NCI-H1092 (cell line): Measurements from ENCODE around the gene ORC4.
"Not testable (repeated sequence)": the region's sequence is repeated elsewhere in the genome, so short reads cannot be mapped to it uniquely, and the experiment has no call there.

Source experiments
- DNase-seq: peaks from one replicate; lab custom pipeline; 2025; lab: John Stamatoyannopoulos, UW

ORC4 gene

GRCh38 chr2:148014616-148015015, 5.9 kb downstream of the ORC4 start:
- DNase-seq: no peak

DNA sequence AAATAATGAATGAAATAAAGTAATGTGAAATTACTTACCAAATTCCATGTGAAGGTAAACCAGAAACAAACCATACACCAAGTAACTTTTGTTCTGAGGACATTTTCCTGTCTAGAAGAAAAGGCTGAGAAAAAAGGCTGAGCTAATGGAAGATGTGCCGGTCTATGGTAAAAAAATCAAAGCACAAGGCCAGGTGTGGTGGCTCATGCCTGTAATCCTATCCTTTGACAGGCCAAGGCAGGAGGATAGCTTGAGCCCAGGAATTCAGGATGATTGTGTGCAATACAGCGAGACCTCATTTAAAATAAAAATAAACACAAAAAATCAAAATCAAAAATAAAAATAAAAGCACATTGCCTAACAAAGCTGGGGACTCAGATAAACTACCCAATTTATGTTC, 6.7 kb downstream of the ORC4 start:
- DNase-seq: no peak

DNA sequence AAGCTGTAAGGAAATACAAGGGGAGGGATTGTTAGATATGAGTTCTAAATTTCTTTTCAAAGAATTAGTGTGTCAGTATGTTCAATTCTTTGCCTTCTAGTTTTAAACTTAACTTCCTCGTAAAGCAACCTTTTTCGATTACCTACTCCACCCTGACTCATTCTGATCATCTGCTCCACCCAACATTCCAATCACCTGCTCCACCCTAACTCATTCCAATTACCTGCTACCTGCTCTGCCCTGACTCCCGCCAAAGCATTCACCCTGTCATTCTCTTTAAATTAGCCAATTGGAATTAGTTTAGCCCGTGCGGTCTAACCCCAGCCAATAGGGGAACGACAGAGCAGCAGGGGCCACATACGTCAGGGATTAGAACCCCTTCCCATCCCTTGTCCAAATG, 12.1 kb downstream of the ORC4 start:
- not testable (repeated sequence) for DNase-seq

DNA sequence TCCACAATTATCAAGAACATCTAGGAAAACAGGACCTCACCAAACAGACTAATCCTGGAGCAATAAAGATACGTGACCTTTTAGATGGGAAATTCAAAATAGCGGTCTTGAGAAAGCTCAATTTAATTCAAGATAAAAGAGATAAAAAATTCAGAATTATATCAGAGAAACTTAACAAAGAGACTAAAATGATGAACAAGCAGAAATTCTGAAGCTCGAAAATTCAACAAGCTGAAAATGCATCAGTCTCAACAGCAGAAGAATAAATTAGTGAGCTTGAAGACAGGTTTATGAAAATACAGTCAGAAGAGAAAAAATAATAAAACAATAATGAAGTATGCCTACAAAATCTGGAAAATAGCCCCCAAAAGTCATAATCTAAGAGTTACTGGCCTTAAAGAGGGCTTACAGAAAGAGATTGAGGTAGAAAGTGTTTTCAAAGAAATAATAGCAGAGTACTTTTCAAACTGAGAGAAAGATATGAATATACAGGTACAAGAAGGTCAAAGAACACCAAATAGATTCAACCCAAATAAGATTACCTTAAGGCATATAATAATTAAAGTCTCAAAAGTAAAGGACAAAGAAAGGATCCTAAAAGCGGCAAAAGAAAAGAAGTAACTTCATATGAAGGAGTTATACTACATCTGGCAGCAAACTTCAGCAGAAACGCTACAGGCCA, 13.2 kb downstream of the ORC4 start:
- no peak for DNase-seq

DNA sequence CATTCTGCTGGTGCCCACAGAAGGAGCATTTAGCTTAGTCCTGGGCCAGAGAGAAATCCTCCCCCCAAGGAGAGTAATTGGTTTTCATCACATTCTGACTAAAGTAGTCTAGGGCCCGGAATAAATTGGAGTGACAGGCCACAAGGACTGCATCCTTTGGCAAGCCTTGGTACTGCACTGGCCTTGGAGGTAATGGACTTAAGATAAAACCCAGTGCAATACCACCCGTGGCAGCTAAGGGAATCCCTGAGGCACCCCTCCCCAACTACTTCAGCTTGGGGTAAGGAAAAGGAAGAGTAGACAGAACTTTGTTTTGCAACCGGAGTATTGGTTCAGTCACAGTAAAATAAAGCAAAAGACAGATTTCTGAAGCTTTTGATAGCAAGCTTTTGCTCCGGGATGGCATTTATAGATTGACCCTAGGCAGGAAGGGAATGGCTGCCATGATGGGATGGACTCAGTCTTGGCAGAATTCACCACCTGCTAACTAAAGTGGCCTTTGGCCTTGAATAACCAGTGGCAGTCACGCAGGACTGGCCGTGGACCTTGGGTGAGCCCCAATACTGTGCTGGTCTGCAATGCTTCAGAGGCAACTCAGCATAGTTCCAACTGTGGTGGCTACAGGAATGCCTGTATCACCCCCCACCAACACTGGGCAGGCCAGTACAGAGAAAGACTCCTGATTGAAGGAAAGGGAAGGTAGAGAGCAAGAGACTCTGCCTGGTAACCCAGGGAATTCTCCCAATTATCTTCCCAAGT, 14.1 kb downstream of the ORC4 start:
- no peak for DNase-seq

GRCh38 chr2:148002420-148002819, 18.1 kb downstream of the ORC4 start:
- not testable (repeated sequence) for DNase-seq

GRCh38 chr2:148000095-148000494, 20.4 kb downstream of the ORC4 start:
- no peak for DNase-seq

GRCh38 chr2:147999126-147999525, 21.4 kb downstream of the ORC4 start:
- DNase-seq: no peak

DNA sequence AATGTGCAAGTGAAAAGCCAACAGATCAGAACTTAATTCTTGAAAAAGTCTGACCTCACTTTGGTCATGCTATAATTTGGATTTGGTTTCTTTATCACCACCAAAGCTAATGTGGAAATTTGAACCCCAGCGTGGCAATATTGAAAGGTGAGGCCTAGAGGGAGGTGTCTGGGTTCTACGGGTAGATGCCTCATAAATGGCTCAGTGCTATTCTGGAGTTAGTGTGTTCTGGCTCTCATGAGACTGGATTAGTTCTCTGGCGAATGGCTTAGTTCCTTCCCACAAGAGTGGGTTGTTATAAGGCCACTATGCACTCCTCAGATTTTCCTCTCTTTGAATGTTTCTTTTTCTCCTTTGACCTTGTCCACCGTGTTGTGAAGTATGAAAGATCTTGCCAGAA, 22.3 kb downstream of the ORC4 start:
- no peak for DNase-seq

DNA sequence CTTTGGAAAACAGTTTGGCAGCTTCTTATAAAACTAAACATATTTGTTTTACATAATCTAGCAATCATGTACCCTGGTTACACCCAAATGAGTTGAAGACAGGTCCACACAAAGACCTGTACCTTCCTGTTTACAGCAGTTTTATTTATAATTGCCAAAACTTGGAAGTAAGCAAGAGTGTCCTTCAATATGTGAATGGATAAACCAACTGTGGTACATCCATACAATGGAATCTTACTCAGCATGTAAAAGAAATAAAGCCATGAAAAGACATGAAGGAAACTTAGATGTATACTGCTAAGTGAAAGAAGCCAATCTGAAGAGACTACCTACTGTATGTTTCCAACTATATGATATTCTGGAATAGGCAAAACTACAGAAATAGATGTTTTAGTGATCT, 23.7 kb downstream of the ORC4 start:
- no peak for DNase-seq

GRCh38 chr2:147994965-147995364, 25.6 kb downstream of the ORC4 start:
- not testable (repeated sequence) for DNase-seq

GRCh38 chr2:147989809-147990403, 30.6 kb downstream of the ORC4 start:
- DNase-seq: peak; percentile 0

GRCh38 chr2:147989102-147989501, 31.4 kb downstream of the ORC4 start:
- no peak for DNase-seq

- no peak for DNase-seq
These were observed 39.5 kb downstream of the ORC4 start for GRCh38 chr2:147980940-147981528.

GRCh38 chr2:147977679-147978078, 42.9 kb downstream of the ORC4 start:
- no peak for DNase-seq

DNA sequence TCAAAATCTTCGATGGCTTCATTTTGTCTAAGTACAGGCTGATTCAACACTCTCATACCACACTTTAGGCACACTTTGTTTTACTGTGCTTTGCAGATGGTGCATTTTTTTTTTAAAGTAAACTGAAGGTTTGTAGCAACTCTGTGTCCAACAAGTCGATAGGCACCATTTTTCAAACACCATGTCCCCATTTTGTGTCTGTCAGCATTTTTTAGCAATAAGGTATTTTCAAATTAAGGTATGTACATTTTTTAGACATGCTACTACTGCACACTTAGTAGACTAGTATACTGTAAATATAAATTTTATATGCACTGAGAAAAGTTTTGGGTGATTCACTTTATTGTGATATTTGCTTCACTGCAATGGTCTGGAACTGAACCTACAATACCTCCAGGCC, 44.4 kb downstream of the ORC4 start:
- no peak for DNase-seq

DNA sequence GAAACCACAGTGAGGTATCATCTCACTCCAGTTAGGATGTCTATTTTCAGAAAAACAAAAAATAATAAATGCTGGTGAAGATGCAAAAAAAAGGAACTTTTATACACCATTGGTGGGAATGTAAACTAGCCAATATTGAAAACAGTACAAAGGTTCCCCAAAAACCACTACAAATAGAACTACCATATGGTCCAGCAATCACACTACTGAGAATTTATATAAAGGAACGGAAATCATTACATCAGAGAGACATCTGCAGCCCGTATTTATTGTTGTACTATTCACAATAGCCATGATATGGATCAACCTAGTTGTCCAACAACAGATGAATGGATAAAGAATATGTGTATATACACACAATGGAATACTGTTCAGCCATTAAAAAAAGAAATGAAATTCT, 52.0 kb downstream of the ORC4 start:
- no peak for DNase-seq

DNA sequence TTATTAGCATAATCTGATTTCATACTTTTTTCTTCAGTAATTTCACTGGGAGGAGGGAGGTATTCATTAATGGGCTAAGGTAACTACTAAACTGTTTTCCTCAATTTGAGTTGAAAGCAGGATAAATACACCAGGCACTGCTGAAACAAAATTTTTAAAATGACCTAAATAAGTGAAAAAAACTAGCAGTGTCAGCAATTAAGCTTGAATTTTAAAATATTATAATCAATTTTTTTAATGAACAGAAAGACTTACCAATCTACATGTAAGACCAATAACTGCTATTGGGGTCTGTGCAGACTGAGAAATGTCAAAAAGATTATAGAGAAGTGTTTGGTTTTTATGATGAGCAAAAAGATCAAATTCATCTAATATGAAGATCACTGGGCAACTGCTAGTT, 68.4 kb downstream of the ORC4 start:
- DNase-seq: no peak

DNA sequence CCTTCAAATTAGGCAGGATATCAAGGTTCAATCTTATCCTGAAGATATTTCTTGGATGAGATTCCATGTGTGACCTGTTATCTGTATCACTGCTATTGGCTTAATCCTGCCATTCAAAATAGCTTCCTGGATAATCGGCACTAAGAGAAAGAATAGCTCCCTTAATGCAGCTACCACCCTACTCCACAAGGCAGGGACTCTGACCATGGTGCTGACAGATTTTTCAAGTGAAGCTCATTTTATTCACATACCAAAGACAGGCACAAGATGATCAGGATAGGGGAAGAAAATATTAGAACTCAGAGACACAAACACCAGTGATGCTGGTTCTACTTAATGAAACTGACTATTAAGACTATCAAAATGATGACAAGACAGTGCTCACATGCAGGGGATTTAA, 74.9 kb downstream of the ORC4 start:
- no peak for DNase-seq

DNA sequence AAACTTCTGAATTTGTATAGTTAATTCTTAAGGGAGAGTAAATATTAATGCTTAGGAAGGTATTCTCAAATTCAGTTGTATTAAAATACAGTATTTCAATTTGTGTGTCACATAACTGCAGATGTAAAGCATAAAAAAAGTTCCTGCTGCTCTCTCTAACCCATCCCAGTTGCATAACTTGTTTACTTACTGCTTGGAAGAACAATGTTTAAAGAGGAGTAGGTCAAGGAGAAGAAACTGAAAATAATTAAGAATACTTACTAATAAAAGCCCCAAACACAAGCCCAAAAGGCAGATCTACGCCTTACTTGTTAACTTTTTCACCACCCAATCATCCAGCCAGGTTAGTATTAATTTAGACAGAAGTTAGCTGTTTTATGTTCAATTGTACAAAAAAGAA, 81.2 kb downstream of the ORC4 start:
- DNase-seq: no peak

DNA sequence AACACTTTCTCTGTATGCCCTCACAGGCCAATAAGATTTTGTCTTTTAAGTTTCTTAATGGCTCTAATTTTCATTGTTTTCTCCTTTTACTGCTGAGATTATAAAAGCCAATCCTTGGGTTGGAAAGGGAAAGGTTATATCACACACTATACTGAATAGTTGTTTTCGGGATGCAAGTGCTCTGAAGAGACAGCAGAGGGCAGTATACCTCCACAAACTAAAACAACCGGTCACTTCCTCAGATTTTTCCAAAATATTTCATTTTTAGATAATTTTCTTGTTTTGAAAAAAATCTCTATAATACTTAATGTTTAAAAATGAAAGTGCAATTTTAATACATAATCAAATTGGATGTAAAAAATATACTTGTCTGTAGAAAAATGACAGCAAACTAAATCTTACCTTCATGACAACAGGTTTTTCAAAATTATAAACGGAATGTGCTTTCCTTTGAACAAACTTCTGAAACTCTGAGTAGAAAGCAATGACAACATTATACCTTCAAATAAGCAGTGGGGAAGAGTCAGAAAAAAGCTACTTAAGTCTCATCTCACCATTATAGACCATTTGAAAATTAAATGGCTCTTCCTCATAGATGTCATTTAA, 82.7 kb downstream of the ORC4 start:
- no peak for DNase-seq

DNA sequence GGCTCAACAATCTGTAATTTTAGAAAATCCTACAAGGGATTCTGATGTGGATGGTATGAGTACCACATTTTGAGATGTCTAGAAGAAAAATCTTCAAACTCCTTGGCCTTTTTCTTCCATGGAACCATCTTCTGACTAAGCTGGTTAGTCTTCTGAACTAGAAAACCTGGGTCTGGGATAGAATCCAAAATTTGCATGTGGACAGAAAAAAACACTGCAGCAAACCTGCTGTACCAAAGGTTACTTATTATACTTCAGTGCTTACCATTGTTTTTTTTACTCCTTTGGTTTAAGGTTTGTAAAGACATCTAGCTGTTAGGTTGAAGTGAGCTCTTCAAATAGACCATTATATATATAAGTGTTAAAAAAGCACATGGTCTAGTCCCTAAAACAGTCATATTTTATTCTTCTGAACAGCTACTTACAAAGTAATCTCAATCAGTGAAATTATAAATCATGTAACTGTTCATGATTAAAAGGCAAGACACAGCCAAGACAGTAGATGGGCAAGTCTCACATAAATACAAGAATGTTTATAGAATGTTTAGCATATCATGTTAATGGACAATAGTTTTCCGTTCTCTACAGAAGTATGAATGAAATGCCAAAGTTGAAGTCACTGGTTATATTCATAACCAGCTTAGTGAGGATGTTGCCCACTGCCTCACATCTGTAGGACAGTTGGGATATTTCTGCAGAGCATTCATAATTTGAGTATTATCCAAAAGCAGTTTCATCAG, 85.5 kb downstream of the ORC4 start:
- DNase-seq: no peak
